ENCODE measurements around the gene MTCH2.
"Not testable (repeated sequence)": the region's sequence is repeated elsewhere in the genome, so short reads cannot be mapped to it uniquely, and the experiment has no call there.

Gene MTCH2

DNA sequence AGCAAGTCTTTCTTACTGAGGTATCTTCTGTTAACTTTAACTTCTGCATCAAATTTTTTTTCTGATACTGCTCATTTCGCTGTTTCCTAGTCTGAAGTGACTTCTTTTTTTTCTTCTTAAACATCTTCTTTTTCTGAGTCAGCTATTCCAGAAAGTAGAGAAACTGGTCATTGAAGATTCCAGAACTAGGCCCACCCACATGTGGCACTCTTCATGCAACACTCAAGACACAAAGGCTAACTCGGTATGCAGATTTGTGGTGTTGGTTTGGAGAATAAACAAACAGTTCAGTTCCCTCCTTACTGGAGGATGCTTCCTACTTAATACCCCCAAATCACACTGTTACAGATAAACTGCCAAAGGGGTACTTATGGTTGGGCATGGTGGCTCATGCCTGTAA lies 25.2 kb upstream of the MTCH2 start:
- Histone ChIP-seq H3K27ac (ENCODE audit: low read depth, low read length, severe bottlenecking) (no peak overlapping the region), H3K4me3 (ENCODE audit: extremely low read depth, insufficient read depth, low read length, poor library complexity, severe bottlenecking) (no peak overlapping the region), H3K9me3 (ENCODE audit: control insufficient read depth, low read length) (no peaks in the 10 kb centered on the region), H3K36me3 (ENCODE audit: control insufficient read depth, insufficient read depth, low read length) (no peaks in the 10 kb centered on the region), H3K4me1 (ENCODE audit: control insufficient read depth, insufficient read depth, low read length, poor library complexity, severe bottlenecking) (peaks cover 5% of the 10 kb centered on the region)
- WGBS, 2 experiments (ENCODE audit: insufficient coverage in 2 of 2), result 100% methylated on average over 1 of the region's 2 CpGs; no CpG with 5 or more reads in 1 of the 2 experiments

DNA sequence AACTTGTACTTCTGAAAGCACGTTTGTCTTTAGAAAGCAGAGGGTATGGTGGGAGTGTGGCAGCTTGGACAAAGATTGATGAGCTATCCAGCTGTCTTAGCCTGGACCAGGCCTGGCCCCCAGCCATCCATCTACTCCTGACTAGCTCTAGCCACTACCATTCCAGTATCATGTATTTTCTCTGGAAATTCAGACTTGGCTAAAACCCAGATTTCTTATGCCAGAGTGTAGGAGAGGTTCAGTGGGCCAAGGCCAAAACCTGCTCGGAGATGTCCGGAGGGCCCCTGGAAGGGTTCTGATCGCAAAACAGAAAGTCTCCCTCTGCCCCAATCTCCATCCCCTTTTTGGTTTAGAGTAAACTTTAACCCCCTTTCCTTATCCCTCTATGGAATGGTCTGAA lies 24.8 kb upstream of the MTCH2 start:
- Histone ChIP-seq H3K4me3 (ENCODE audit: extremely low read depth, insufficient read depth, low read length, poor library complexity, severe bottlenecking) (no peak overlapping the region), H3K4me1 (ENCODE audit: control insufficient read depth, insufficient read depth, low read length, poor library complexity, severe bottlenecking) (peaks cover 5% of the 10 kb centered on the region), H3K27ac (ENCODE audit: low read depth, low read length, severe bottlenecking) (no peak overlapping the region), H3K9me3 (ENCODE audit: control insufficient read depth, low read length) (no peaks in the 10 kb centered on the region), H3K36me3 (ENCODE audit: control insufficient read depth, insufficient read depth, low read length) (no peaks in the 10 kb centered on the region)
- WGBS, 2 experiments (ENCODE audit: insufficient coverage in 2 of 2), result 86% methylated on average over 3 of the region's 4 CpGs; no CpG with 5 or more reads in 1 of the 2 experiments

DNA sequence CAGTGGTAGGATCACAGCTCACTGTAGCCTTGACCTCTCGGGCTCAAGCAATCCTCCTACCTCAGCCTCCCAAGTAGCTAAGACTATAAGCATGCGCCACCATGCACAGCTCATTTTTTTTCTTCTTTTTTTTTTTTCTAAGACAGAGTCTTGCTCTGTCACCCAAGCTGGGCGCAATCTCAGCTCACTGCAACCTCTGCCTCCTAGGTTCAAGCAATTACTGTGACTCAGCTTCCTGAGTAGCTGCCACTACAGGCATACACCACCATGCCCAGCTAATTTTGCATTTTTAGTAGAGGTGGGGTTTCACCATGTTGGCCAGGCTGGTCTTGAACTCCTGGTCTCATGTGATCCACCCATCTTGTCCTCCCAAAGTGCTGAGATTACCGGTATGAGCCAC lies 22.6 kb upstream of the MTCH2 start:
- H3K36me3 ChIP-seq (ENCODE audit: control insufficient read depth, insufficient read depth, low read length); H3K27ac ChIP-seq (ENCODE audit: low read depth, low read length, severe bottlenecking); H3K9me3 ChIP-seq (ENCODE audit: control insufficient read depth, low read length); H3K4me3 ChIP-seq (ENCODE audit: extremely low read depth, insufficient read depth, low read length, poor library complexity, severe bottlenecking); H3K4me1 ChIP-seq (ENCODE audit: control insufficient read depth, insufficient read depth, low read length, poor library complexity, severe bottlenecking): not testable (repeated sequence)
- WGBS, 2 experiments (ENCODE audit: insufficient coverage in 2 of 2), result 100% methylated on average over 2 to 4 of the region's 4 CpGs

DNA sequence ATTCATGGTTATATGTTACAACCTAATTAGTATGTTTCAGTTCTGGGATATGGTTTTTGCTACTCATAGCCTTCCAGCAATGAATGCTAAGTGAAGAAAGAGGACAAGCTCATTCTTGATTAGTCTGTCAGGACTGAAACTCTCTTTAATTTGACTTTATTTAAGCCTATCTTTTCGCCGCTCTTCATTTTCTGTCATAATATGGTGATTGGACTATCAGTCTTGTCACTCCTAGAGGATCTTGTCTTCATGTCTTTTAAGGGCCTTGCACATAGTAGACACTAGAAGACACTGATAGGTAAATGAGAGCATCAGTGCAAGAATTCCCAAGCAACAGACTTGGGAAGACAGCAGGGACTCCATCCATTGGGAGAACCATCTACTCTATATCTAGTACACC lies 18.9 kb upstream of the MTCH2 start:
- Histone ChIP-seq H3K9me3 (ENCODE audit: control insufficient read depth, low read length) (no peaks in the 10 kb centered on the region), H3K4me3 (ENCODE audit: extremely low read depth, insufficient read depth, low read length, poor library complexity, severe bottlenecking) (no peak overlapping the region), H3K36me3 (ENCODE audit: control insufficient read depth, insufficient read depth, low read length) (no peaks in the 10 kb centered on the region), H3K4me1 (ENCODE audit: control insufficient read depth, insufficient read depth, low read length, poor library complexity, severe bottlenecking) (peaks cover 5% of the 10 kb centered on the region), H3K27ac (ENCODE audit: low read depth, low read length, severe bottlenecking) (no peak overlapping the region)
- 90% methylated on average over 2 of the region's 2 CpGs; no CpG with 5 or more reads in 1 of the 2 experiments for WGBS, 2 experiments (ENCODE audit: insufficient coverage in 2 of 2)

DNA sequence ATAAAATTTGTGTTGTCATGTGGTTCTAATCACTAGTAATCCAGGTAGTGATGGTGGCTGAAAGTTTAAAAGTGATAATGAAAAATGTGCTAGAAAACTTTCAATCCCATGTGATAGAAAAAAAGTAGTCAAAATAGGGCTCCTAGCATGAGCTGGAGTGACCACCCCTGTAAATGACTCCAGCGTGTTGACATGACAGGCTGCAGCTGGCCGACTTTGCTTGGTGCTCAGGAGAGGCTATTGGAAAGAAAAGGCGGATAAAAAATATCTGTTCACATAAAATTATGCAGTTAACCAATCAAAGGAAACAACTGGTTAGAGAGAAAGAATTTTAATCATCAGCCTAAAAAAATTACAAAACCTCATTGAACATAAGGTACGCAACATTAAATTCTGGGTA lies 16.9 kb upstream of the MTCH2 start:
- Histone ChIP-seq H3K9me3 (ENCODE audit: control insufficient read depth, low read length) (no peaks in the 10 kb centered on the region), H3K4me1 (ENCODE audit: control insufficient read depth, insufficient read depth, low read length, poor library complexity, severe bottlenecking) (no peaks in the 10 kb centered on the region), H3K27ac (ENCODE audit: low read depth, low read length, severe bottlenecking) (no peak overlapping the region), H3K4me3 (ENCODE audit: extremely low read depth, insufficient read depth, low read length, poor library complexity, severe bottlenecking) (no peak overlapping the region), H3K36me3 (ENCODE audit: control insufficient read depth, insufficient read depth, low read length) (no peaks in the 10 kb centered on the region)
- 82% methylated on average over 2 of the region's 4 CpGs; no CpG with 5 or more reads in 1 of the 2 experiments for WGBS, 2 experiments (ENCODE audit: insufficient coverage in 2 of 2)

DNA sequence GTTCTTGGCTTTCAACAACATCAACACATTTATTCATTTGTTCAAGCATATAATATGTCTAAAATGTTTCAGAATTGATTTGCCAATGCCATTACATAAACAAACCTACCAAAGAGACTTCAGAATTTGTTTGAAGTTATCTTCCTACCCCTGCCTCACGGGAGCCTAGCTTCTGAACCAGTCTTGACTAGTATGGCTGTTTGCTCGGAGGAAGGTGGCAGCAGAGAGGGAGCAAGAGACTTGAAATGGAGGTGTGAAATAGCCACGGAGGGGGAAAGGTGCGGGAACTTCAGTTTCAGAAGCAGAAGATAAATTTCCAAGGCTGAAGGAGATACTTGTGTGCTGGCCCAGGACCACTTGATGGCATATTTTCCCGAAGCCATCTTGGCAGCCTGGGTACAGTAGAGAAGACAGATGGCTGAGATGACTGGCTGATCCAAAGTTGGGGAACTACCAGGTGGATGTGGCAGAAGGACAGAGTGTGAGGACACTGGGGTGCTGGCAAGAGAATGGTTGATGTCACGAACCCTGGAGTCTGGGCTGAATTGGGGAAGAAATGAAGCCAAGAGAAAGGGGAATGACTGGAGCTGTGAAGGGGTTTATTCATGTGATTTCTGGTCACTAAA lies 14.0 kb upstream of the MTCH2 start:
- WGBS, 2 experiments (ENCODE audit: insufficient coverage in 2 of 2), result 41 to 75% methylated on average over 3 to 6 of the region's 6 CpGs
- H3K4me3 ChIP-seq (ENCODE audit: extremely low read depth, insufficient read depth, low read length, poor library complexity, severe bottlenecking), result no peak overlapping the region
- no peak overlapping the region for H3K27ac ChIP-seq (ENCODE audit: low read depth, low read length, severe bottlenecking)
- H3K4me1 ChIP-seq (ENCODE audit: control insufficient read depth, insufficient read depth, low read length, poor library complexity, severe bottlenecking), result no peaks in the 10 kb centered on the region
- no peaks in the 10 kb centered on the region for H3K9me3 ChIP-seq (ENCODE audit: control insufficient read depth, low read length)
- no peaks in the 10 kb centered on the region for H3K36me3 ChIP-seq (ENCODE audit: control insufficient read depth, insufficient read depth, low read length)

DNA sequence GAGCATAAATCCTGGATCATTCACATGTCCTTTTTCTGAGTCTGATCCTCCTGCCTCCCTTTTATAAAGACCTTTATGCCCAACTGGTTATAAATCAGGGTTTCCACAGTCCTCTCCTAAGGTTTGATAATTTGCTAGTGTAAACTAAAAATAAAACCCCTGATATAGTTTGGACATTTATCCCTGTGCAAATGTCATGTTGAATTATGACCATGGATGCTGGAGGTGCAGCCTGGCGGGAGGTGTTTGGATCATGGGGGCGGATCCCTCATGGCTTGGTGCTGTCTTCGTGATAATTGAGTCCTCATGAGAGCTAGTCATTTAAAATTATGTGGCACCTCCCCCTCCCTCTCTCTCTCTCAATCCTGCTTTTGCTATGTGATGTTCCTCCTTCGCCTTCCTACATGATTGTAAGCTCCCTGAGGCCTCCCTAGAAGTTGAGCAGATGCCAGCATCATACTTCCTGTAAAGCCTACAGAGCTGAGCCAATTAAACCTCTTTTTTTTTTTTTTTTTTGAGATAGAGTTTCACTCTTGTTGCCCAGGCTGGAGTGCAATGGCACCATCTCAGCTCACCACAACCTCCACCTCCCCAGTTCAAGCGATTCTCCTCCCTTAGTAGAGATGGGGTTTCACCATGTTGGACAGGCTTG lies 9.6 kb upstream of the MTCH2 start:
- no peak overlapping the region for H3K4me3 ChIP-seq (ENCODE audit: extremely low read depth, insufficient read depth, low read length, poor library complexity, severe bottlenecking)
- no peaks in the 10 kb centered on the region for H3K4me1 ChIP-seq (ENCODE audit: control insufficient read depth, insufficient read depth, low read length, poor library complexity, severe bottlenecking)
- H3K27ac ChIP-seq (ENCODE audit: low read depth, low read length, severe bottlenecking), result no peak overlapping the region
- H3K36me3 ChIP-seq (ENCODE audit: control insufficient read depth, insufficient read depth, low read length), result no peaks in the 10 kb centered on the region
- 91 to 95% methylated on average over 3 to 4 of the region's 5 CpGs for WGBS, 2 experiments (ENCODE audit: insufficient coverage in 2 of 2)
- no peaks in the 10 kb centered on the region for H3K9me3 ChIP-seq (ENCODE audit: control insufficient read depth, low read length)

DNA sequence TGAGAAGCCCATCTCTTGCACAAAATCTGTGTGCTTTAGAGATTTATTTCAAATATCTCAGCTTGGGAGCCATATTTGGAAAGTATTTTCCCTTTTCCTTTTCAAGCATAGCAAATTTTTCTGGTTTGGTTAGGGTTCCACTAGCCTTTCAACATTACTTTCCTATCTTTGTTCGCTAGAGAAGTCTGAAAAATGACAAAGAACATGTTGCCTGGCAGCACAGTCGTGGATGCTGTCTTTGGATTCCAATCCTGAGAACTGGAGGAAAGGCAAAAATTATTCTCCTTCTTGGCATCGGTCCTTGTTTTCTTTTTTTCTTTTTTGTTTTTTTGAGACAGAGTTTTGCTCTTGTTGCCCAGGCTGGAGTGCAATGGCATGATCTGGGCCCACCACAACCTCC lies 6.9 kb upstream of the MTCH2 start:
- no peak overlapping the region for H3K27ac ChIP-seq (ENCODE audit: low read depth, low read length, severe bottlenecking)
- H3K9me3 ChIP-seq (ENCODE audit: control insufficient read depth, low read length), result no peaks in the 10 kb centered on the region
- no peaks in the 10 kb centered on the region for H3K36me3 ChIP-seq (ENCODE audit: control insufficient read depth, insufficient read depth, low read length)
- 87 to 100% methylated on average over 2 to 3 of the region's 3 CpGs for WGBS, 2 experiments (ENCODE audit: insufficient coverage in 2 of 2)
- no peak overlapping the region for H3K4me3 ChIP-seq (ENCODE audit: extremely low read depth, insufficient read depth, low read length, poor library complexity, severe bottlenecking)
- no peaks in the 10 kb centered on the region for H3K4me1 ChIP-seq (ENCODE audit: control insufficient read depth, insufficient read depth, low read length, poor library complexity, severe bottlenecking)

DNA sequence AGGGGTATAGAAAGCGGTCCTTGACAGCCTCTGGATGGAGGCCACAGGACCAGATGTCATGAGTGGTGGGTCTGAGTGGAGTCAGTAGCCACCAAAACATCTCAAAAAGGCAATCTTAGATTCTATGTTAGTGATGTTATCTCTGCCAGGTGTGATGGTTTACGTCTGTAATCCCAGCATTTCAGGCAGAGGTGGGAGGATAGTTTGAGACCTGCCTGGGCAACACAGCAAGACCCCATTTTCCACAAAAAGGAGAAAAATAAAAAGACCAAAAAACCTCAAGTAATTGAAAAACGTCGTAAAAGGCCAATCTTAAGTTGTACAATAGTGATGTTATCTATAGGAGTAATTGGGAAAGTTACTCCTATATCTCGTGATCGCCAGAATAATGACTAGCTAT lies 3.7 kb upstream of the MTCH2 start:
- Histone ChIP-seq H3K36me3 (ENCODE audit: control insufficient read depth, insufficient read depth, low read length) (no peaks in the 10 kb centered on the region), H3K9me3 (ENCODE audit: control insufficient read depth, low read length) (no peaks in the 10 kb centered on the region), H3K4me1 (ENCODE audit: control insufficient read depth, insufficient read depth, low read length, poor library complexity, severe bottlenecking) (peaks cover 1% of the 10 kb centered on the region), H3K4me3 (ENCODE audit: extremely low read depth, insufficient read depth, low read length, poor library complexity, severe bottlenecking) (no peak overlapping the region), H3K27ac (ENCODE audit: low read depth, low read length, severe bottlenecking) (no peak overlapping the region)
- 92 to 100% methylated on average over 3 to 5 of the region's 6 CpGs for WGBS, 2 experiments (ENCODE audit: insufficient coverage in 2 of 2)

DNA sequence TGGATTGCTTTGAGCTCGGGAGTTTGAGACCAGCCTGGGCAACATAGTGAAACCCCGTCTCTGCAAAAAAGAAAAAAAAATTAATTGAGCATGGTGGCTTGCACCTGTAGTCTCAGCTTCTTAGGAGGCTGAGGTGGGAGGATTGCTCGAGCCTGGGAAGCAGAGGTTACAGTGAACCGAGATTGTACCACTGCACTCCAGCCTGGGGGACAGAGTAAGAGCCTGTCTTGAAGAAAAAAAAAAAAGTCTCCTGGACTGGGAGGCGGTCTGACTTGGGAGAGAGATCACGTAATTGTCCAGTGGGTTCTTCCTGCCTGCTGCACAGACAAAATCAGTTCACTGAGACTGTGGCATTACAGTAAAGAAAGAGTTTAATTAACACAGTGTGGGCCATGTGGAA lies 3.1 kb upstream of the MTCH2 start:
- Histone ChIP-seq H3K27ac (ENCODE audit: low read depth, low read length, severe bottlenecking) (no peak overlapping the region), H3K9me3 (ENCODE audit: control insufficient read depth, low read length) (no peaks in the 10 kb centered on the region), H3K36me3 (ENCODE audit: control insufficient read depth, insufficient read depth, low read length) (no peaks in the 10 kb centered on the region), H3K4me3 (ENCODE audit: extremely low read depth, insufficient read depth, low read length, poor library complexity, severe bottlenecking) (no peak overlapping the region), H3K4me1 (ENCODE audit: control insufficient read depth, insufficient read depth, low read length, poor library complexity, severe bottlenecking) (peaks cover 2% of the 10 kb centered on the region)
- WGBS, 2 experiments (ENCODE audit: insufficient coverage in 2 of 2), result 91 to 93% methylated on average over 6 of the region's 6 CpGs

DNA sequence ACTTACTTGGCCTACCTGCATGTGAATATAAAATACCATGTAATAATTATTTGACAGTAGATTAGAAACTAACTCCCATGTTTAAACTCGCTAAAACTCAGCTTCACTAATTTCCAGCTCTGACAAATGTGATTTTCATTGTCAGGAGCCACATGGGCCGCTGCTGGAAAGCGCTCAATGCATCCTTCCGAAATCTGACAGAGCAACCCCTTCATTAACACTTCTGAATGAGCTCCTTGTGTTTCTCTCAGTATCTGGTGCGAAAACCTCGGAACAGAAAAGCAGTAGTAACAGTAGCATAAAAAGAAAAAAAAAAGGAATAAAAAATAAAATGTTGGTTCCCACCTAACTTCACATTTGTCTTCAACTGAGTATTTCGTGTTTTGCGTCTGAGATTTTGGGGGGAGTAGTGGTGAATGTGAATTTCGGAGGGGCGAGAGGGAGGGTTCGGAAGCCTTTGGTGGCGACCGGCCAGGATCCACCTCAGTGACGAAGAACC lies 710 bp downstream of the MTCH2 start:
- 0 to 6% methylated on average over 5 to 8 of the region's 14 CpGs for WGBS, 2 experiments (ENCODE audit: insufficient coverage in 2 of 2)
- Histone ChIP-seq H3K9me3 (ENCODE audit: control insufficient read depth, low read length) (no peaks in the 10 kb centered on the region), H3K27ac (ENCODE audit: low read depth, low read length, severe bottlenecking) (peak overlapping the region; percentile 92), H3K36me3 (ENCODE audit: control insufficient read depth, insufficient read depth, low read length) (peaks cover 24% of the 10 kb centered on the region), H3K4me3 (ENCODE audit: extremely low read depth, insufficient read depth, low read length, poor library complexity, severe bottlenecking) (peak overlapping the region; percentile 82), H3K4me1 (ENCODE audit: control insufficient read depth, insufficient read depth, low read length, poor library complexity, severe bottlenecking) (peaks cover 2% of the 10 kb centered on the region)
